HG02763 (cell line): ENCODE data around the gene EPB41L4B.

Experiments
- ATAC-seq: cut with Tn5 transposase; IDR thresholded peaks from one replicate; pipeline ENCODE4 v1.9.1; 2021; ENCODE audit warnings: mild to moderate bottlenecking, moderate library complexity; ENCODE audit not compliant: unreplicated experiment

The EPB41L4B gene

GRCh38 chr9:109167716-109168115 lies 153.1 kb downstream of the EPB41L4B start:
- no peak for ATAC-seq

- ATAC-seq = no peak
Observed at GRCh38 chr9:109166771-109167601, 153.9 kb downstream of the EPB41L4B start, which contains the start of gene FRRS1L. Gene FRRS1L, minus strand, starts transcription at chr9:109167249. Its CDS starts 111 bp downstream, at chr9:109167138.

GRCh38 chr9:109166171-109166770 lies 154.6 kb downstream of the EPB41L4B start:
- no peak for ATAC-seq

- no peak for ATAC-seq
Observed at GRCh38 chr9:109164042-109164441, 156.8 kb downstream of the EPB41L4B start.

GRCh38 chr9:109163194-109163593 lies 157.7 kb downstream of the EPB41L4B start:
- ATAC-seq = no peak

- ATAC-seq = no peak
Observed at GRCh38 chr9:109162677-109163076, 158.2 kb downstream of the EPB41L4B start.

GRCh38 chr9:109161471-109161870 lies 159.4 kb downstream of the EPB41L4B start:
- no peak for ATAC-seq

GRCh38 chr9:109159583-109159982 lies 161.3 kb downstream of the EPB41L4B start:
- ATAC-seq = no peak

GRCh38 chr9:109158651-109159050 lies 162.2 kb downstream of the EPB41L4B start:
- ATAC-seq = no peak

- ATAC-seq = no peak
Observed at GRCh38 chr9:109156708-109157107, 164.2 kb downstream of the EPB41L4B start.

GRCh38 chr9:109150925-109151545 lies 169.8 kb downstream of the EPB41L4B start:
- ATAC-seq = no peak

GRCh38 chr9:109149722-109150121 lies 171.1 kb downstream of the EPB41L4B start:
- no peak for ATAC-seq

GRCh38 chr9:109149089-109149488 lies 171.8 kb downstream of the EPB41L4B start:
- ATAC-seq = no peak

GRCh38 chr9:109145051-109145450 lies 175.8 kb downstream of the EPB41L4B start:
- no peak for ATAC-seq

GRCh38 chr9:109143881-109144562 lies 176.8 kb downstream of the EPB41L4B start:
- ATAC-seq = peak; percentile 92

- ATAC-seq = no peak
Observed at GRCh38 chr9:109141375-109141774, 179.5 kb downstream of the EPB41L4B start.

GRCh38 chr9:109139851-109140250 lies 181.0 kb downstream of the EPB41L4B start:
- no peak for ATAC-seq

GRCh38 chr9:109138421-109138820 lies 182.4 kb downstream of the EPB41L4B start:
- ATAC-seq = no peak

GRCh38 chr9:109134167-109134578 lies 186.7 kb downstream of the EPB41L4B start:
- no peak for ATAC-seq

GRCh38 chr9:109133533-109133932 lies 187.3 kb downstream of the EPB41L4B start:
- no peak for ATAC-seq

- no peak for ATAC-seq
Observed at GRCh38 chr9:109132567-109133021, 188.3 kb downstream of the EPB41L4B start.
